Ishikawa (cell line): Measurements from ENCODE around the gene PDE4B.

Source experiments
- CEBPB ChIP-seq: IDR thresholded peaks from 2 replicates; pipeline ENCODE4 v1.6.1; 2012
- CREB1 ChIP-seq: IDR thresholded peaks from 2 replicates; pipeline ENCODE4 v1.6.1; 2012; ENCODE audit warnings: low read depth
- EGR1 ChIP-seq: IDR thresholded peaks from 2 replicates; pipeline ENCODE4 v1.6.1; 2012
- EP300 ChIP-seq: IDR thresholded peaks from 2 replicates; pipeline ENCODE4 v1.6.1; 2012; ENCODE audit warnings: borderline replicate concordance
- FOXM1 ChIP-seq: IDR thresholded peaks from 2 replicates; pipeline ENCODE4 v1.6.1; 2012; ENCODE audit warnings: low read depth, borderline replicate concordance
- MAX ChIP-seq: IDR thresholded peaks from 2 replicates; pipeline ENCODE4 v1.6.1; 2012
- NFIC ChIP-seq: IDR thresholded peaks from 2 replicates; pipeline ENCODE4 v1.6.1; 2012
- RAD21 ChIP-seq: IDR thresholded peaks from 2 replicates; pipeline ENCODE4 v1.6.1; 2012; ENCODE audit warnings: low read depth
- REST ChIP-seq: IDR thresholded peaks from 2 replicates; pipeline ENCODE4 v1.6.1; 2012; ENCODE audit warnings: low read depth, mild to moderate bottlenecking
- TAF1 ChIP-seq: IDR thresholded peaks from 2 replicates; pipeline ENCODE4 v1.6.1; 2012; ENCODE audit warnings: low read depth, mild to moderate bottlenecking
- TCF12 ChIP-seq: IDR thresholded peaks from 2 replicates; pipeline ENCODE4 v1.6.1; 2012; ENCODE audit warnings: low read depth
- TEAD4 ChIP-seq: IDR thresholded peaks from 2 replicates; pipeline ENCODE4 v1.6.1; 2012
- USF1 ChIP-seq: IDR thresholded peaks from 2 replicates; pipeline ENCODE4 v1.6.1; 2012
- YY1 ChIP-seq: IDR thresholded peaks from 2 replicates; pipeline ENCODE4 v1.6.1; 2012; ENCODE audit warnings: low read depth
- ZBTB7A ChIP-seq: IDR thresholded peaks from 2 replicates; pipeline ENCODE4 v1.6.1; 2012; ENCODE audit warnings: low read depth

Gene PDE4B

DNA sequence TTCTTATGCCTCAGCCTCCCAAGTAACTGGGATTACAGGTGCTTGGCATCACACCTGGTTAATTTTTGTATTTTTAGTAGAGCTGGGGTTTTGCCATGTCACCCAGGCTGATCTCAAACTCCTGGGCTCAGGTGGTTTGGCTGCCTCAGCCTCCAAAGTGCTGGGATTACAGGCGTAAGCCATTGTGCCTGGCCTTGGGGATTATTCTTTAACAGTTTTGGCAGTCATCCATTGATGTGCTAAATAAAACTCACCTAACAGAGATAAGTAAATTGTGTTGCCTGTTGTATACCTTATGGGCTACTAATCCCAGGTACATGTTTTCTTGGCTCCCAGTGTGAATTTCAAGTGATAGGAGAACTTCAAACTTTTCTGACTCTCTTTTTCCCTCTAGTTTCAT lies 35.2 kb upstream of the PDE4B start:
- TF ChIP-seq YY1 (no peak), TCF12 (no peak), EP300 (no peak), TEAD4 (no peak), CREB1 (no peak), MAX (no peak), RAD21 (no peak), CEBPB (no peak), ZBTB7A (no peak), TAF1 (no peak), NFIC (no peak), REST (no peak), USF1 (no peak), EGR1 (no peak), FOXM1 (no peak)

GRCh38 chr1:65758128-65758527 lies 34.6 kb upstream of the PDE4B start:
- TF ChIP-seq TCF12 (no peak), TEAD4 (no peak), EGR1 (no peak), EP300 (no peak), USF1 (no peak), RAD21 (no peak), NFIC (no peak), ZBTB7A (no peak), CEBPB (no peak), MAX (no peak), TAF1 (no peak), YY1 (no peak), CREB1 (no peak), REST (no peak), FOXM1 (no peak)

DNA sequence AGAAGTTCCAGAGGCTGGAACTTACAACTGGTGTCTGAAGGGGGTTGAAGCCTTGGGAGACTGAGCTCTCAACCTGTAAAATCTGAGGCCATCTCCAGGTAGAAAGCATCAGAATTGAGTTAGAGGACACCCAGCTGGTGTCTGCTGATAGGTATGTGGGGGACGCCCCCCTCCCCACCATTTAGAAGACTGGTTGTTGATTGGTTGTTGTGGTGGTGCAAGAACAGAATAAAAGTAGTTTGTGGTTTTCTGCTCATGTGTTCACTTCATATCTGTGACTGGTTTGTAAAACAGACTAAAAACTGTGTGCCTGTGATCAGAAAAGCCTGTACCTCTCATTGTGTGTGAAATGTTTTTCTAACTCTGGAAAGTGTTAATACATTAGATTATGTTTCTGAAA lies 33.2 kb upstream of the PDE4B start:
- TF ChIP-seq EGR1: no peak
- TF ChIP-seq EP300: no peak
- TF ChIP-seq FOXM1: no peak
- TF ChIP-seq TCF12: no peak
- no peak for TF ChIP-seq CEBPB
- no peak for TF ChIP-seq TAF1
- TF ChIP-seq REST: no peak
- no peak for TF ChIP-seq YY1
- TF ChIP-seq CREB1: no peak

GRCh38 chr1:65762081-65762862 lies 30.4 kb upstream of the PDE4B start:
- TF ChIP-seq TCF12: no peak
- TF ChIP-seq RAD21: no peak
- TF ChIP-seq ZBTB7A: no peak
- TF ChIP-seq YY1: no peak

DNA sequence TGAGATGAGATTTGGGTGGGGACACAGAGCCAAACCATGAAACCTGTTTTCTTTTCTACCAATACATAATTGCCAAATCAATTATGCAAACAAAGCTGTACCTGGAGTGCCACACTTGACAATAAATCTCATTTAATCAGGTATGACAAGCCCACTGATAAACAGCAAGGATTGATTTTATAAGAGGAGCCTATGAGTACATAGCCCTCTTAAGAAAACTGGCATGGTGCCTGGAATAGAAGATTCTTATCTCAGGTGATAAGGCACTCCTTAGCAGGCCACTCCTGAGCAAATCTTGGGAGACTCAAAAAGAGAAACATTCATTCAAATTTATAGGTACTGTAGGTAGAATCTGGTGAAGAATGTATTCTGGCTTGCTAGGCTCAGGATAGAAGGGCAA lies 28.6 kb upstream of the PDE4B start:
- TF ChIP-seq REST (no peak), FOXM1 (no peak), YY1 (no peak), MAX (no peak), NFIC (no peak), EP300 (no peak), EGR1 (no peak), ZBTB7A (no peak), RAD21 (no peak), CEBPB (no peak), CREB1 (no peak), TCF12 (no peak), USF1 (no peak), TEAD4 (no peak), TAF1 (no peak)
